GM18526 (cell line): ENCODE results near the gene MOGAT1.

Source experiments
- POLR2A ChIP-seq: IDR thresholded peaks from 3 replicates; pipeline ENCODE4 v1.6.1; 2011; ENCODE audit not compliant: insufficient read length; ENCODE audit errors: extremely low read depth

The MOGAT1 gene

GRCh38 chr2:222747526-222748160, 76.2 kb downstream of the MOGAT1 start:
- no peak for TF ChIP-seq POLR2A

DNA sequence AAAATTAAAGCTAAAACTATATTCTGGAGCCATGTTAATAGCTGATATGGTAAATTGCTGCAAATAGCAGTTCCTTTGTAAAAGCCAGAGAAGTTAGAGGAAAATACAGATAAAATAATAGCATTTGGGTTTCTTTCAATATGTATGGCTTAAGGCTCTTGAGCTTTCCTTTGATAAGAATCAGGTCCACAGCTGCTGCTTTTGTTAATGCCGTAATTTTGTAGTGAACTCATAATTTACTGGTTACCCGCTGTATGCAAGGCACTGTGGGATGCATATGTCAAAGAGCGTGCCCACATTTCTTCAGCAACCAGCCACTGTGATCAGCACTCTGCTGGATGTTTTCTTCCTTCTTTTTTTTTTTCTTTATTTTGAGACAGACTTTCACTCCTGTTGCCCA, 79.1 kb downstream of the MOGAT1 start:
- TF ChIP-seq POLR2A, result no peak

DNA sequence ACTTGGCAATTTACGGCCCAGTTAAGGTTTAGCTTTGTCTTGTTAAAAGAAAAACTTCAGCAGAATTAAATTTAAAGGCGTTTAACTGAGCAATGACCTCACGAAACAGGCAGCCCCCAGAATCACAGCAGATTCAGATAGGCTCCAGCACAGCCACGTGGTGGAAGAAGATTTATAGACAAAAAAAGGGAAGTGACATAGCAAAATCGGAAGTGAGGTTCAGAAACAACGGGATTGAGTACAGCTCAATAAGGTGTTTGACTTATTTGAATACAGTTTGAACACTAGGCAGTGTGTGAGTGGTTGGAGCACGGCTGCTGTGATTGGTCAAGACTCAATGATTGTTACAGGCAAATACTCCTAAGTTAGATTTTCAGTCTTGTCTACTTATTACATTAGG, 79.8 kb downstream of the MOGAT1 start:
- TF ChIP-seq POLR2A, result no peak

DNA sequence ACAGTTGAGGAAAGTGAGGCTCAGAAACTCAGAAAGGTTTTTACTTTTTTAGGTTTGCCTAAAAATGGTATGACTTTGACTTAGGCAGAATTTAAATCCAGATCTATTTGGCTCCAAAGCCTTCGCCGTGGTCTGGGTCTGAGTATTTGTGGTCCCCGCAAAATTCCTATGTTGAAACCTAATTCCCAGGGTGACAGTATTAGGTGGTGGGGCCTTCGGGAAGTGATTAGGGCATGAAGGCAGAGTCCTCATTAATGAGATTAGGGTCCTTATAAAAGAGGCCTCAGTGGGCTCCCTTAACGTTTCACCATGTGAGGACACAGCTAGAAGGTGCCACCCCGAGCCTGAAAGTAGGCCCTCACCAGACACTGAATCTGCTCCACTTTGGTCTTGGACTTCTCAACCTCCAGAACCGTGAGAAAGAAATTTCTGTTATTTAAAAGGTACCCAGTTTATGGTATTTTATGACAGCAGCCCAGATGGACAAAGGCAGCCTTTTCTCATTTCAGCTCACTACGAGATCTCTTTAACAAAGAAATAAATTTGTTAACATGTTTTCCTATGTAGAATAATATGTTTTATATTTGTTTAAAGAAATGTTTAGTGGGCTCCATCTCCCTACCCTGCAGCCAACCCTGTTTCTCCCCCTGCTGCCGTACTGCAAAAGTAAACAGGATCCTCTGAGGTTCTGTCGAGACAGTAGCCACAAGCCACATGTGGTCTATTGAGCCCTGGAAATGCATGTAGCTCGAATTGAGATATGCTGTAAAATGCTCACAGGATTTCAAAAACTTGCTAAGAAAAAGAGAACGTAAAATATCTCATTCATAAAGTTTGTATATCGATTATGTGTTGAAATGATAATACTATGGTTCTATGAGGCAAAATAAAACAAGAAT, 80.6 kb downstream of the MOGAT1 start:
- TF ChIP-seq POLR2A, result no peak

DNA sequence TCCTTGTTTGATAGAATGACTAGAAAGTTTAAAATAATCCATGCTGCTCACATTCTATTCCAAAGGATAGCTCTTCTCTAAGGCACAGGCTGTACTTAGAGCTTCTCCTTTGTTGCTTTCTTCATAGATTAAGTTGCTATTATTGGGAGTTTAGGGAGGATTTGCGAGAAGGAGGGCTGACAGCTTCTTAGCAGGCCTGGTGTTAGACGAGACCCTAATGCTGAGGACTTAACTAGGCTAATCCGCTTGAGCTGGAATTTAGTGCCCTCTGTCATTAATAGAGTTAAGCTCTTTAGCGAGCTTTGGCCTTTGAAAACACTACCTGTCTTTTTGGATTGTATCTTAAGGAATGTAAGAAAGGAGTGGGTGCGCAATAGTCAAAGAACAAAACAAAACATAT, 81.3 kb downstream of the MOGAT1 start:
- TF ChIP-seq POLR2A, result no peak

DNA sequence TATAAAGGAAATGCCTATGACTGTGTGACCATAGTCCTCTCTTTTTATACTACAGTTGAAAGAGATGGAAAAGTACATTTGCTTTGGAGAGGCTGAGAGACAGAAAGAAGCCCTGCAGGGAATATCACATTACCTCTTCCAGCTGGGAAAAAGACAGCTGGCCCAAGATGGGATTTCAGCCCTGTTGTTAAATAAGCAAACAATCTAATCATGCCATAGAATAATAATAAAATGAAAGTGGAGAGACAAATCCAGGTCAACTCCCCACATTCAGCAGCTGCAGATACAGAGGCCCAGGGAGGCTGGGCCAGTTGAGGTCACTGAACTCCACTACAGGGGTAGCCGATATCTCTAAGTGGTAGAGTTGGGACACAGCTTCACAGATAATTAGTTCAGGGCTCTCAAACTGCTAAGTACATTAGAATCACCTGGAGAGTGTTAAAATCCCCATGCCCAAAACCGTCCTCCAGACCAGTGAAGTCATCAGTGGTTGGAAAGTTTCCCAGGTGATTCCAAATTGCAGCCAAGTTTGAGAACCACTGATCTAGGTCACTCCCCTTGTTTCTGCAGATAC, 81.9 kb downstream of the MOGAT1 start:
- TF ChIP-seq POLR2A, result no peak

- no peak for TF ChIP-seq POLR2A
These were observed 83.0 kb downstream of the MOGAT1 start for GRCh38 chr2:222754324-222754930.

DNA sequence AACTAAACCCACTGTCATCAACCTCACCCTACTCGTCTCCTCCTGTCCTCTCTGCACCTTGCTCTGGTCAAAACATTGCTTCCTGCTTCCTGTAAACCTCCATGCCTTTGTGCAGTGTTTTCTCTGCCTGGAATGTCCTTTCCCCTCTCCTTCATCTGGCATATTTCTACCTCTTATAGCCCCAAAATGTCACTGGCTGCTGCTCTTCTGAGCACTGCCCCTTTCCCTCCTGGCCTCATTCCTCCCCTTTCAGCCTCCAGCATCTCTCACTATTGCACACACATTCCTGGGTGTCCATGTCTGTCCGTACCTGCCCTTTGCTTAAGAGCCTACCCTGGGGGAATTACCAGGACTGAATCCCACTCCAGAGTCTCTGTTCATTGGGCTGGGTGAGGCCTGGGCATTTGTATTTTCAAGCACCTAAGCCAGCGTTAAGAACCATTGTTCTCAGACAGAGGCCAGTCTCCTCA, 84.9 kb downstream of the MOGAT1 start:
- no peak for TF ChIP-seq POLR2A

DNA sequence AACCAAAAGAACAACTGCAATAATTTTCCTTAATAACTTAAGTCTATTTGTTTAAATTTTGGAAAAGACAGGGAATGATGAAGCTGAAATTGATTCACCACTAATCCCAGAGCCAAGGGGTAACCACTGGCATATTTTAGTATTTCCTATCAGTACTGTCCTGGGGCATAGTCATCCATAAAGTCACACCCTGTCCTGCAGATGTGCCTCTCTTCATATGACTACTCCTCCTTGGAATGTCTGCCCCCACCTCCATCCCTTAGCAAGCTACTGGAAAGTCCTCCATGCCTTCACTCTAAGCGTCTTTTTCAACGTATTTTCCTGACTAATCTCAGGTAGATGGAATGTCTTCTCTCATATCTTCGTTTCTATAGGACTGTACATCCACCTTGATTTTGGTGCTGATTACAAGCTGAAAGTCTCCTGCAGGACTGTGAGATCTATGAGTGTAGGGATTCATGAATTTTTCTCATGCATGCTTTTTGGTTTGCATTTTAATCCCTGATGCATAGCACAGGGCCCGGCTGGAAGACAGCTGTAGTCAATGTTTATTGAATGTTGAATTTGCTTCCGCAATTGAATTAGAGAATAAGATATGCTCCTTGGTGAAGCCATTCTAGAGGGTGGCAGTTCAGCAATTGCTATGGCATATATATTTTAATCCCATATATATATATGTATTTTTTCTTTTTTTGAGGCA, 85.6 kb downstream of the MOGAT1 start:
- TF ChIP-seq POLR2A, result no peak
